B cell (primary cell): ENCODE measurements around the gene NKG7. TPM values are rescaled to one million over a fixed set of nuclear protein-coding genes. Genes with fewer than 3 reads are reported as not detected.

Experiments
- ATAC-seq: fragments of 200-7000 bp; cut with Tn5 transposase; one replicate; pipeline ENCODE4 v1.10.0; 2021; ENCODE audit warnings: low read depth, mild to moderate bottlenecking, moderate number of reproducible peaks, moderate library complexity
- CTCF ChIA-PET: fragments of 350-600 bp; sonication (Branson Sonifier 250); formaldehyde crosslinking; loops from one replicate; lab custom pipeline; 2021; ENCODE audit warnings: antibody characterized with exemption, inconsistent platforms; lab: Charles Lee
- POLR2A ChIA-PET: fragments of 350-600 bp; sonication (Branson Sonifier 250); formaldehyde crosslinking; loops from one replicate; lab custom pipeline; 2021; ENCODE audit warnings: antibody characterized with exemption; lab: Charles Lee
- DNase-seq: peaks from one replicate; pipeline ENCODE4 v3.0.0; 2013
- H2AFZ ChIP-seq: 2 replicates; pipeline ENCODE4 v1.6.1; 2012; ENCODE audit warnings: mild to moderate bottlenecking, low read depth, low read length; ENCODE audit not compliant: insufficient read depth, poor library complexity, severe bottlenecking
- H3K27ac ChIP-seq, 2 donors: 1 replicate in 1 of 2; 2 replicates in 1 of 2; pipeline ENCODE4 v1.5.1; 2012 to 2013; ENCODE audit warnings: low read length in 2 of 2, mild to moderate bottlenecking in 2 of 2, moderate library complexity in 1 of 2
- H3K27me3 ChIP-seq, 4 experiments: fragments of 200-600 bp in 1 of 4; sonication (generic) in 1 of 4; replicated peaks in 1 of 4; 1 replicate in 2 of 4; 2 replicates in 2 of 4; pipeline versions ENCODE4 v1.6.1 to v1.7.0; 2013 to 2016; ENCODE audit warnings: low read length in 3 of 4, mild to moderate bottlenecking in 2 of 4, mixed read lengths in 1 of 4, moderate library complexity in 1 of 4; ENCODE audit not compliant: insufficient read depth in 4 of 4, control insufficient read depth in 3 of 4; ENCODE audit errors: control extremely low read depth in 1 of 4
- H3K36me3 ChIP-seq, 2 experiments: replicated peaks in 1 of 2; 1 replicate in 1 of 2; 2 replicates in 1 of 2; pipeline versions ENCODE4 v1.6.1 to v1.7.1; 2013; ENCODE audit warnings: low read length in 1 of 2; ENCODE audit not compliant: insufficient read depth in 2 of 2, control insufficient read depth in 1 of 2; ENCODE audit errors: control extremely low read depth in 1 of 2, extremely low read depth in 1 of 2
- H3K4me1 ChIP-seq, 2 donors: fragments of 200-600 bp in 1 of 2; sonication (generic) in 1 of 2; 1 replicate in 1 of 2; 2 replicates in 1 of 2; pipeline versions ENCODE4 v1.5.1 to v1.6.1; 2013 to 2017; ENCODE audit warnings: low read length in 2 of 2; ENCODE audit not compliant: control insufficient read depth in 2 of 2, insufficient read depth in 2 of 2
- H3K4me2 ChIP-seq: replicated peaks from 2 replicates; pipeline ENCODE3; 2012; ENCODE audit warnings: mild to moderate bottlenecking, low read depth, low read length; ENCODE audit not compliant: poor library complexity, severe bottlenecking
- H3K4me3 ChIP-seq, 5 experiments: fragments of 200-600 bp in 1 of 5; sonication (generic) in 1 of 5; 1 replicate in 3 of 5; 2 replicates in 2 of 5; pipeline versions ENCODE4 v1.5.1 to v1.7.0; 2011 to 2016; ENCODE audit warnings: low read length in 4 of 5, mild to moderate bottlenecking in 4 of 5, low read depth in 2 of 5, control low read depth in 1 of 5, moderate library complexity in 1 of 5; ENCODE audit not compliant: insufficient read depth in 1 of 5; ENCODE audit errors: control extremely low read depth in 1 of 5, extremely low read depth in 1 of 5
- H3K79me2 ChIP-seq: fragments of 200-600 bp; sonication (generic); one replicate; pipeline ENCODE4 v1.6.0; 2016; ENCODE audit warnings: low read length; ENCODE audit not compliant: control insufficient read depth, insufficient read depth
- H3K9ac ChIP-seq: fragments of 200-600 bp; sonication (generic); 2 replicates; pipeline ENCODE4 v1.6.1; 2017; ENCODE audit warnings: mild to moderate bottlenecking, low read length, moderate library complexity
- H3K9me3 ChIP-seq, 3 donors: one replicate each; pipeline versions ENCODE4 v1.6.1 to v1.7.1; 2013; ENCODE audit warnings: low read length in 2 of 3; ENCODE audit not compliant: control insufficient read depth in 2 of 3, insufficient read depth in 1 of 3; ENCODE audit errors: control extremely low read depth in 1 of 3
- H4K20me1 ChIP-seq: 2 replicates; pipeline ENCODE4 v1.6.0; 2012; ENCODE audit warnings: mild to moderate bottlenecking, low read length; ENCODE audit not compliant: insufficient read depth, control insufficient read depth, poor library complexity, severe bottlenecking
- H3K27ac Mint-ChIP-seq: one replicate; pipeline ENCODE4 v1.8.0; 2021; ENCODE audit warnings: mixed read lengths
- H3K27me3 Mint-ChIP-seq: one replicate; pipeline ENCODE4 v1.8.0; 2021; ENCODE audit warnings: mixed read lengths
- H3K4me1 Mint-ChIP-seq: one replicate; pipeline ENCODE4 v1.8.0; 2021; ENCODE audit warnings: mixed read lengths
- H3K4me3 Mint-ChIP-seq: one replicate; pipeline ENCODE4 v1.8.0; 2021; ENCODE audit warnings: mixed read lengths
- H3K9me3 Mint-ChIP-seq: one replicate; pipeline ENCODE4 v1.8.0; 2022; ENCODE audit warnings: mixed read lengths; ENCODE audit not compliant: insufficient read depth
- CTCF ChIP-seq: fragments of 200-600 bp; IDR thresholded peaks from one replicate; pipeline ENCODE4 v1.8.0; 2022; ENCODE audit warnings: antibody characterized with exemption, mild to moderate bottlenecking
- EZH2 ChIP-seq: IDR thresholded peaks from 2 replicates; pipeline ENCODE4 v1.6.1; 2012; ENCODE audit warnings: borderline replicate concordance, low read depth, mild to moderate bottlenecking, moderate library complexity, low read length; ENCODE audit not compliant: insufficient read depth, poor library complexity, severe bottlenecking
- WGBS: methylation state at CpG from one replicate; pipeline ENCODE4 v1.1.5; 2013; ENCODE audit warnings: missing lambda C conversion rate; ENCODE audit not compliant: insufficient coverage; 5-methylcytosine and 5-hydroxymethylcytosine counted together
- intact Hi-C: fragments of 100-400 bp; cut with micrococcal nuclease; formaldehyde crosslinking; loops from one replicate; pipeline ENCODE4 v1.10.0; 2022
- polyA plus RNA-seq: library from polyadenylated mRNA; depleted of rRNA; stranded (reverse); fragments of >200 nt; gene quantifications from 2 replicates; pipeline ENCODE4 v1.2.3, GENCODE V29; 2012
- total RNA-seq, 2 donors: library from RNA; stranded (reverse); fragments of 120-200 nt in 1 of 2; gene quantifications; 1 replicate in 1 of 2; 2 replicates in 1 of 2; pipeline versions ENCODE4 v1.2.3 to v1.2.4, GENCODE V29; 2013 to 2022

NKG7 gene
- total and polyA plus RNA-seq, 2 donors (not counting 1 experiment from before 2014, with no cell fraction given) = 1.9 to 6.6 TPM

DNA sequence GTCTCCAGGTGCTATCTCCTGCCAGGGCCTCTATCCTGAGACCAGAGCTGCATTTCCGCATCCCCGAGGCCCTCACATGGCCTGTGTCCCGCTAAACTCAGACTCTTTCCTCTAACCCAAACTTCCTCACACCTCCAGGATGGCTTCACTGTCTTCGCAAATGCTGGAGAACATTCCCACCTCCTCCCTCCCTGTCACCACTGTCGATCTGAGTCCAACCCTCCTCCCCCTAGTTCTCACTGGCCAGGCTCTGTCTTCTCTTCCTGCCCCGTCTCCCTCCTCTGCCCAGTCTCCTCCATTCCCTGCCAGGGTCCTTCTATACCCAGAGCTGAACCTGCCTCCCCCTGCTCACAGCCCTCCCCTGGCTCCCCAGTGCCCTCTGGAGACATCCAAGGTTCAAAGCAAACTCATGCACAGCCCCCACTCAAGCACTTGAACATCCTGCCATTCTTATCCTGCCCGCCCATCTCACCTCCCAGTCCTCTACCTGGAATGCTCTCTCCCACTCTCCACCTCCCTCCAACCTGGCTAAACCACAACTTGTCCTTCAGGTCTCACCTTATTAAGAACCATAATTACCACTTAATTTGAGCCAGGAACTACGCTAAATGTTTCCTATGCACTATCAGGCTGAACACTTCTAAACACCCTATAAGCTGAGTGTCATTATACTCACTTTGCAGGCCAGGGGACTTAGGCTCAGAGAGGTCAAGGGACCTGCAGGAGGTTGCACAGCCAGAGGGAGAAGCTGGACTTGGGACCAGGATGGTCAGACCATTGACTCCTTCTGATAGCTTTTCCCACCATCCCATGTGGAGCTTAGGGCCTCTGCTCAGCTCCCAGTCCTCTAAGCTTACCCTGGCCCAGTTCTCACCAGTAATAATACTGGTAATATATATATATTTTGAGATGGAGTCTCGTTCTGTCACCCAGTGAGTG, 29.6 kb downstream of the NKG7 start:
- Histone ChIP-seq H2AFZ (no peak overlapping the region), H3K4me3 (no peak overlapping the region), H3K27ac (peak overlapping the region; percentile 63 to 82), H4K20me1 (no peaks in the 10 kb centered on the region), H3K9me3 (no peaks in the 10 kb centered on the region), H3K4me2 (peak overlapping the region; percentile 2), H3K27me3 (no peaks in the 10 kb centered on the region), H3K36me3 (peaks cover 0 to 16% of the 10 kb centered on the region in 2 experiments), H3K4me1 (peaks cover 43 to 71% of the 10 kb centered on the region in 2 donors), H3K9ac (no peak overlapping the region), H3K79me2 (no peaks in the 10 kb centered on the region)
- Mint-ChIP-seq H3K27ac (peak overlapping the region; percentile 71), H3K4me1 (peaks cover 56% of the 10 kb centered on the region), H3K9me3 (no peaks in the 10 kb centered on the region), H3K4me3 (peak overlapping the region; percentile 24), H3K27me3 (no peaks in the 10 kb centered on the region)
- ChIA-PET CTCF (interaction anchor here (1.3 to 7.0 kb wide), 10 partner anchors 23 to 317 kb away, joined by 3 to 70 read pairs (median 12); partner anchors contain the start of genes ETFB and SIGLEC10), POLR2A (interaction anchor here (1.4 to 1.8 kb wide), 3 partner anchors 22 to 75 kb away, joined by 4 to 5 read pairs (median 4); partner anchors contain the start of gene SIGLEC10)
- no peak for TF ChIP-seq CTCF
- TF ChIP-seq EZH2 = no peak
- intact Hi-C loops = no loop called here
- DNase-seq = no peak
- 71% methylated on average over 7 of the region's 9 CpGs for WGBS
- no peak for ATAC-seq
